Suprapubic skin (tissue), 4 donors: ENCODE measurements around the gene SSNA1. TPM values are rescaled to one million over a fixed set of nuclear protein-coding genes. Genes with fewer than 3 reads are reported as not detected.

Source experiments
- DNase-seq, 2 donors: peaks; one replicate each; pipeline ENCODE4 v3.0.0-alpha.2; 2019; ENCODE audit warnings: low spot score in 2 of 2
- H3K27ac ChIP-seq: fragments of 200-600 bp; sonication (generic); one replicate; pipeline ENCODE4 v1.5.1; 2019
- H3K27me3 ChIP-seq: fragments of 200-600 bp; sonication (generic); one replicate; pipeline ENCODE4 v1.5.1; 2019
- H3K36me3 ChIP-seq: fragments of 200-600 bp; sonication (generic); one replicate; pipeline ENCODE4 v1.5.1; 2019
- H3K4me1 ChIP-seq: fragments of 200-600 bp; sonication (generic); one replicate; pipeline ENCODE4 v1.5.1; 2019
- H3K4me3 ChIP-seq: fragments of 200-600 bp; sonication (generic); one replicate; pipeline ENCODE4 v1.5.1; 2019; ENCODE audit warnings: mild to moderate bottlenecking
- H3K9me3 ChIP-seq: fragments of 200-600 bp; sonication (generic); one replicate; pipeline ENCODE4 v1.5.1; 2019
- EP300 ChIP-seq: sonication (generic); formaldehyde crosslinking; IDR thresholded peaks from one replicate; pipeline ENCODE4 v1.6.1; 2017; ENCODE audit warnings: antibody characterized with exemption
- POLR2A ChIP-seq, 2 donors: fragments of 450-650 bp; IDR thresholded peaks; one replicate each; pipeline ENCODE4 v1.6.1; 2017; ENCODE audit warnings: antibody characterized with exemption in 2 of 2, mild to moderate bottlenecking in 2 of 2, moderate library complexity in 2 of 2
- POLR2AphosphoS5 ChIP-seq, 3 donors: sonication (generic); formaldehyde crosslinking; IDR thresholded peaks; one replicate each; pipeline ENCODE4 v1.6.1; 2017; ENCODE audit warnings: antibody characterized with exemption in 3 of 3
- WGBS: methylation state at CpG from one replicate; pipeline ENCODE4 v1.1.5; 2018; 5-methylcytosine and 5-hydroxymethylcytosine counted together
- total RNA-seq, 4 donors: library from RNA; depleted of rRNA; stranded (reverse); fragments of >200 nt; gene quantifications; one replicate each; pipeline ENCODE4 v1.1.0, GENCODE V29; 2016
- TF ChIP-seq, protein P1 (sequence below), 2 donors: fragments of 200-600 bp in 1 of 2; fragments of 450-650 bp in 1 of 2; sonication (generic) in 1 of 2; IDR thresholded peaks; one replicate each; pipeline ENCODE4 v1.5.1; 2016 to 2019; ENCODE audit warnings: antibody characterized with exemption in 2 of 2, mild to moderate bottlenecking in 1 of 2, moderate library complexity in 1 of 2

SSNA1 gene
- total RNA-seq, 4 donors from 2014 or later: 45.9 to 72.0 (median 71.1) TPM

DNA sequence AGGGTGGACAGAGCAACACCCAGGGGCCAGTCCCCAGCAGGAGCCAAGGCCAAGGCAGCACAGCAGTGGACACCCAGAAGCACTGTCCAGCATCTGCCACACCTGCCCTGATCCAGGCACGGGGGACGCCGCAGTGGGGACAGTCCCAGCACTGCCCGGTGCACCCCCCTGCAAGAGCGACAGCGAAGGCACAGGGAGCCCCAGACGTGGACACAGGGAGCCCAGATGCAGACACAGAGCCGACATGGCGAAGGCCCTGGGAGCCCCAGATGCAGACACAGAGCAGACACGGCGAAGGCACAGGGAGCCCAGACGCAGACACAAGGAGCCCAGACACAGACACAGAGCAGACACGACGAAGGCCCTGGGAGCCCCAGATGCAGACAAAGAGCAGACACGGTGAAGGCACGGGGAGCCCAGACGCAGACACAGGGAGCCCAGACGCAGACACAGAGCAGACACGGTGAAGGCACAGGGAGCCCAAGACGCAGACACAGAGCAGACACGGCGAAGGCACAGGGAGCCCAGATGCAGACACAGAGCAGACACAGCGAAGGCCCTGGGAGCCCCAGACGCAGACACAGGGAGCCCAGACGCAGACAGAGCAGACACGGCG lies 4.4 kb upstream of the SSNA1 start:
- WGBS: 89% methylated on average over 27 of the region's 27 CpGs
- Histone ChIP-seq H3K4me3 (no peak overlapping the region), H3K9me3 (no peaks in the 10 kb centered on the region), H3K4me1 (peaks cover 25% of the 10 kb centered on the region), H3K36me3 (peaks cover 72% of the 10 kb centered on the region), H3K27ac (no peak overlapping the region), H3K27me3 (no peaks in the 10 kb centered on the region)
- DNase-seq: no peak
- TF ChIP-seq EP300: no peak
- no peak for TF ChIP-seq POLR2A (IDR thresholded peaks at IDR 0.05)
- no peak for TF ChIP-seq POLR2AphosphoS5 (IDR thresholded peaks at IDR 0.05)
- TF ChIP-seq, protein P1, sequence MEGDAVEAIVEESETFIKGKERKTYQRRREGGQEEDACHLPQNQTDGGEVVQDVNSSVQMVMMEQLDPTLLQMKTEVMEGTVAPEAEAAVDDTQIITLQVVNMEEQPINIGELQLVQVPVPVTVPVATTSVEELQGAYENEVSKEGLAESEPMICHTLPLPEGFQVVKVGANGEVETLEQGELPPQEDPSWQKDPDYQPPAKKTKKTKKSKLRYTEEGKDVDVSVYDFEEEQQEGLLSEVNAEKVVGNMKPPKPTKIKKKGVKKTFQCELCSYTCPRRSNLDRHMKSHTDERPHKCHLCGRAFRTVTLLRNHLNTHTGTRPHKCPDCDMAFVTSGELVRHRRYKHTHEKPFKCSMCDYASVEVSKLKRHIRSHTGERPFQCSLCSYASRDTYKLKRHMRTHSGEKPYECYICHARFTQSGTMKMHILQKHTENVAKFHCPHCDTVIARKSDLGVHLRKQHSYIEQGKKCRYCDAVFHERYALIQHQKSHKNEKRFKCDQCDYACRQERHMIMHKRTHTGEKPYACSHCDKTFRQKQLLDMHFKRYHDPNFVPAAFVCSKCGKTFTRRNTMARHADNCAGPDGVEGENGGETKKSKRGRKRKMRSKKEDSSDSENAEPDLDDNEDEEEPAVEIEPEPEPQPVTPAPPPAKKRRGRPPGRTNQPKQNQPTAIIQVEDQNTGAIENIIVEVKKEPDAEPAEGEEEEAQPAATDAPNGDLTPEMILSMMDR (IDR thresholded peaks at IDR 0.05): no peak

GRCh38 chr9:137184881-137185660 lies 3.4 kb upstream of the SSNA1 start:
- WGBS: 92% methylated on average over 29 of the region's 48 CpGs
- no peaks in the 10 kb centered on the region for H3K27me3 ChIP-seq
- no peak for DNase-seq
- peaks cover 65% of the 10 kb centered on the region for H3K36me3 ChIP-seq
- peaks cover 35% of the 10 kb centered on the region for H3K4me1 ChIP-seq
- H3K4me3 ChIP-seq: no peak overlapping the region
- H3K9me3 ChIP-seq: no peaks in the 10 kb centered on the region
- H3K27ac ChIP-seq: no peak overlapping the region
- TF ChIP-seq, protein P1 (IDR thresholded peaks at IDR 0.05): no peak
- no peak for TF ChIP-seq POLR2A (IDR thresholded peaks at IDR 0.05)
- TF ChIP-seq EP300: no peak
- no peak for TF ChIP-seq POLR2AphosphoS5 (IDR thresholded peaks at IDR 0.05)

DNA sequence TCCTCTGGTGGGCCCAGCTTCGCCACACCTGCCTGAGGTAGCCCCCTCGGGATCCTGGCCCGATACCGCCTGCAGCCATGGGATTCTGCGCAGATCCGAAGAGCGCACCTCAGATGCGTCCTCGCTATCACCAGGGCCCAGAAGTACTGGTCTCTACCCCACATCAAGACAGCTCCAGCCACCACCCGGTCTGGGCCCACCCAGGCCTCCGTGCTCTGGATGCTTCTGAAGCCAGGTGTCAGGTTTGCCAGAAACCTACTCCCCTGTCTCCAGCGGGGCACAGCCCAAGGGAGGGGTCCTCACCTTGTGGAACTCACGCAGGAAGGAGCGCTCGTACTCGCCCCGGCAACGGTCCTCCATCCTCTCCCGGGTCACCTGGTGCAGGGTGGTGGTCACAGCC lies 2.6 kb upstream of the SSNA1 start:
- H3K36me3 ChIP-seq: peaks cover 65% of the 10 kb centered on the region
- 96% methylated on average over 14 of the region's 19 CpGs for WGBS
- H3K9me3 ChIP-seq: no peaks in the 10 kb centered on the region
- H3K4me1 ChIP-seq: peaks cover 44% of the 10 kb centered on the region
- H3K27ac ChIP-seq: no peak overlapping the region
- TF ChIP-seq, protein P1 (IDR thresholded peaks at IDR 0.05): no peak
- TF ChIP-seq POLR2AphosphoS5 (IDR thresholded peaks at IDR 0.05) (no peak), EP300 (no peak), POLR2A (IDR thresholded peaks at IDR 0.05) (no peak)
- no peak overlapping the region for H3K4me3 ChIP-seq
- DNase-seq: no peak
- H3K27me3 ChIP-seq: no peaks in the 10 kb centered on the region

GRCh38 chr9:137186385-137186784 lies 2.1 kb upstream of the SSNA1 start:
- WGBS: 83% methylated on average over 5 of the region's 6 CpGs
- H3K27me3 ChIP-seq: no peaks in the 10 kb centered on the region
- peaks cover 65% of the 10 kb centered on the region for H3K36me3 ChIP-seq
- H3K4me1 ChIP-seq: peaks cover 45% of the 10 kb centered on the region
- no peaks in the 10 kb centered on the region for H3K9me3 ChIP-seq
- H3K27ac ChIP-seq: no peak overlapping the region
- H3K4me3 ChIP-seq: no peak overlapping the region
- no peak for TF ChIP-seq POLR2A (IDR thresholded peaks at IDR 0.05)
- TF ChIP-seq POLR2AphosphoS5 (IDR thresholded peaks at IDR 0.05): no peak
- no peak for TF ChIP-seq EP300
- TF ChIP-seq, protein P1 (IDR thresholded peaks at IDR 0.05): no peak
- no peak for DNase-seq

- H3K27ac ChIP-seq: no peak overlapping the region
- H3K9me3 ChIP-seq: no peaks in the 10 kb centered on the region
- H3K4me1 ChIP-seq: peaks cover 45% of the 10 kb centered on the region
- peak overlapping the region; percentile 94 for H3K4me3 ChIP-seq
- H3K36me3 ChIP-seq: peaks cover 65% of the 10 kb centered on the region
- no peak for TF ChIP-seq POLR2AphosphoS5 (IDR thresholded peaks at IDR 0.05)
- TF ChIP-seq, protein P1 (IDR thresholded peaks at IDR 0.05): no peak
- TF ChIP-seq POLR2A (IDR thresholded peaks at IDR 0.05): no peak
- no peak for TF ChIP-seq EP300
- WGBS: 76% methylated on average over 5 of the region's 15 CpGs
- no peaks in the 10 kb centered on the region for H3K27me3 ChIP-seq
- DNase-seq: no peak
Observed at GRCh38 chr9:137187386-137187785, 1.1 kb upstream of the SSNA1 start.
